Neutrophil (primary cell): Measurements from ENCODE around the gene UBE2J2.

ENCODE experiments used
- H3K27ac ChIP-seq: fragments of 200-600 bp; sonication (generic); 2 replicates; pipeline ENCODE4 v1.5.1; 2016; ENCODE audit warnings: mild to moderate bottlenecking, moderate library complexity
- H3K27me3 ChIP-seq: fragments of 200-600 bp; sonication (generic); 2 replicates; pipeline ENCODE4 v1.6.0; 2016; ENCODE audit warnings: mild to moderate bottlenecking
- H3K36me3 ChIP-seq: fragments of 200-600 bp; sonication (generic); 2 replicates; pipeline ENCODE4 v1.5.1; 2017
- H3K4me1 ChIP-seq, 2 experiments: fragments of 200-600 bp in 1 of 2; sonication (generic) in 1 of 2; 1 replicate in 1 of 2; 2 replicates in 1 of 2; pipeline versions ENCODE4 v1.5.1 to v1.6.1; 2013 to 2016; ENCODE audit warnings: low read depth in 1 of 2, low read length in 1 of 2, mild to moderate bottlenecking in 1 of 2, moderate library complexity in 1 of 2; ENCODE audit not compliant: control insufficient read depth in 1 of 2, insufficient read depth in 1 of 2
- H3K4me3 ChIP-seq, 2 experiments: fragments of 200-600 bp in 1 of 2; sonication (generic) in 1 of 2; 1 replicate in 1 of 2; 2 replicates in 1 of 2; pipeline ENCODE4 v1.5.1; 2013 to 2016; ENCODE audit warnings: low read depth in 1 of 2, low read length in 1 of 2, mild to moderate bottlenecking in 1 of 2, moderate library complexity in 1 of 2
- H3K9me3 ChIP-seq: fragments of 200-600 bp; sonication (generic); 2 replicates; pipeline ENCODE4 v1.5.1; 2016
- CTCF ChIP-seq: fragments of 200-600 bp; sonication (generic); IDR thresholded peaks from 2 replicates; pipeline ENCODE4 v1.5.1; 2016; ENCODE audit warnings: antibody characterized with exemption

Gene UBE2J2

GRCh38 chr1:1222575-1223225 is 51.0 kb downstream of the UBE2J2 start:
- TF ChIP-seq CTCF: no peak
- Histone ChIP-seq H3K4me3 (no peak overlapping the region), H3K4me1 (no peaks in the 10 kb centered on the region), H3K27ac (no peak overlapping the region), H3K36me3 (peaks cover 100% of the 10 kb centered on the region), H3K27me3 (no peaks in the 10 kb centered on the region), H3K9me3 (no peaks in the 10 kb centered on the region)

- no peaks in the 10 kb centered on the region for H3K27me3 ChIP-seq
- no peaks in the 10 kb centered on the region for H3K9me3 ChIP-seq
- no peaks in the 10 kb centered on the region for H3K4me1 ChIP-seq
- peaks cover 100% of the 10 kb centered on the region for H3K36me3 ChIP-seq
- H3K27ac ChIP-seq: no peak overlapping the region
- no peak for TF ChIP-seq CTCF
- H3K4me3 ChIP-seq: no peak overlapping the region
Observed at GRCh38 chr1:1221887-1222574, 51.6 kb downstream of the UBE2J2 start.

GRCh38 chr1:1220197-1220596 is 53.5 kb downstream of the UBE2J2 start:
- TF ChIP-seq CTCF: no peak
- Histone ChIP-seq H3K27me3 (peaks cover 3% of the 10 kb centered on the region), H3K4me3 (no peak overlapping the region), H3K9me3 (no peaks in the 10 kb centered on the region), H3K27ac (no peak overlapping the region), H3K36me3 (peaks cover 100% of the 10 kb centered on the region), H3K4me1 (no peaks in the 10 kb centered on the region)

GRCh38 chr1:1219341-1219740 is 54.3 kb downstream of the UBE2J2 start:
- H3K27me3 ChIP-seq: peaks cover 11% of the 10 kb centered on the region
- no peak for TF ChIP-seq CTCF
- no peak overlapping the region for H3K4me3 ChIP-seq
- H3K9me3 ChIP-seq: no peaks in the 10 kb centered on the region
- peaks cover 93% of the 10 kb centered on the region for H3K36me3 ChIP-seq
- H3K27ac ChIP-seq: no peak overlapping the region
- no peaks in the 10 kb centered on the region for H3K4me1 ChIP-seq

- Histone ChIP-seq H3K27ac (no peak overlapping the region), H3K4me1 (no peaks in the 10 kb centered on the region)
- no peak for TF ChIP-seq CTCF
Observed at GRCh38 chr1:1218524-1219200, 55.0 kb downstream of the UBE2J2 start.

More at GRCh38 chr1:1218524-1219200, 55.0 kb downstream of the UBE2J2 start:
- no peak overlapping the region for H3K4me3 ChIP-seq
- H3K27me3 ChIP-seq: peaks cover 18% of the 10 kb centered on the region
- peaks cover 86% of the 10 kb centered on the region for H3K36me3 ChIP-seq
- no peaks in the 10 kb centered on the region for H3K9me3 ChIP-seq
